B cell (primary cell): Measurements from ENCODE around the gene LRG1.

ENCODE experiments used
- EZH2 ChIP-seq: IDR thresholded peaks from 2 replicates; pipeline ENCODE4 v1.6.1; 2012; ENCODE audit warnings: borderline replicate concordance, low read depth, mild to moderate bottlenecking, moderate library complexity, low read length; ENCODE audit not compliant: insufficient read depth, poor library complexity, severe bottlenecking
- TF ChIP-seq, protein P1 (sequence below): fragments of 200-600 bp; IDR thresholded peaks from one replicate; pipeline ENCODE4 v1.8.0; 2022; ENCODE audit warnings: antibody characterized with exemption, mild to moderate bottlenecking

DNA sequence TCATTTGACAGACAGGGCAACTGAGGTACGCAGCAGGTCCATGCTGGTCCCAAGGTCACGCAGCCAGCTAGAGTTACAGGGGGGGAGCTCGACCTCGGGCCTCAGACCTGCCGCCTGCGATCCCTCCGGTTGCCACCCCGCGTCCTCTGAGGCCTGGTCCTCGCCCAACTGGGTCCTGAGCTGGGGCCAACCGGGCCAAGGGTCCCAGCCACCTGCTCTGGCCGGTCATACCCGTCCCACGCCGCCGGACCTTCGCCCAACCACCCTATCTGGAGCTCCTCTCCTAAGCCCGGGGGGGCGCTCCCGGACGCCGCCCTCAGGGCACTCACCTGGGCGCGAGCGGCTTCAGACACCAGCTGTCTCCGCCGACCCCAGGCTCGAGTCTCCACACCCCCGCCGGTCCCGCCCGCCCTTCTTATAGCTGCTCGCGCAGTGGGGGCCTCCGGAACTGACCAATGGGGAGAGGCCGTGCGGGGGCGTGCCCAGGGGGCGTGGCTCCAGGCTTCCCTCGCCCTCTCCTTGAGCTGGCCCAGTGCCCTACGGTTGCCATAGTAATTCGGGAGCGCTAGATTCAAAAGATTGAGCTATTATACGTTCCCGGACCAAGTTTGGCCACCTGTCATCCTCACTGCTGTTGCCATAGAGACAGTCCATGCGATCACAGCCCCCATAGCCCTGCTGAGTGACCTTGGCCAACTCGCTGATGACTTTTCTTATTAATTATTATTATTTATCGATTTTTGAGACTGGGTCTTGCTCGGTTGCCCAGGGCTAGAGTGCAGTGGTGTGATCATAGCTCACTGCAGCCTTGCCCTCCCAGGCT is 4.8 kb downstream of the LRG1 start, which contains the start of gene PLIN5:
- TF ChIP-seq, protein P1, sequence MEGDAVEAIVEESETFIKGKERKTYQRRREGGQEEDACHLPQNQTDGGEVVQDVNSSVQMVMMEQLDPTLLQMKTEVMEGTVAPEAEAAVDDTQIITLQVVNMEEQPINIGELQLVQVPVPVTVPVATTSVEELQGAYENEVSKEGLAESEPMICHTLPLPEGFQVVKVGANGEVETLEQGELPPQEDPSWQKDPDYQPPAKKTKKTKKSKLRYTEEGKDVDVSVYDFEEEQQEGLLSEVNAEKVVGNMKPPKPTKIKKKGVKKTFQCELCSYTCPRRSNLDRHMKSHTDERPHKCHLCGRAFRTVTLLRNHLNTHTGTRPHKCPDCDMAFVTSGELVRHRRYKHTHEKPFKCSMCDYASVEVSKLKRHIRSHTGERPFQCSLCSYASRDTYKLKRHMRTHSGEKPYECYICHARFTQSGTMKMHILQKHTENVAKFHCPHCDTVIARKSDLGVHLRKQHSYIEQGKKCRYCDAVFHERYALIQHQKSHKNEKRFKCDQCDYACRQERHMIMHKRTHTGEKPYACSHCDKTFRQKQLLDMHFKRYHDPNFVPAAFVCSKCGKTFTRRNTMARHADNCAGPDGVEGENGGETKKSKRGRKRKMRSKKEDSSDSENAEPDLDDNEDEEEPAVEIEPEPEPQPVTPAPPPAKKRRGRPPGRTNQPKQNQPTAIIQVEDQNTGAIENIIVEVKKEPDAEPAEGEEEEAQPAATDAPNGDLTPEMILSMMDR: no peak
- no peak for TF ChIP-seq EZH2
